ENCODE data around the gene AMZ1.

Gene AMZ1

DNA sequence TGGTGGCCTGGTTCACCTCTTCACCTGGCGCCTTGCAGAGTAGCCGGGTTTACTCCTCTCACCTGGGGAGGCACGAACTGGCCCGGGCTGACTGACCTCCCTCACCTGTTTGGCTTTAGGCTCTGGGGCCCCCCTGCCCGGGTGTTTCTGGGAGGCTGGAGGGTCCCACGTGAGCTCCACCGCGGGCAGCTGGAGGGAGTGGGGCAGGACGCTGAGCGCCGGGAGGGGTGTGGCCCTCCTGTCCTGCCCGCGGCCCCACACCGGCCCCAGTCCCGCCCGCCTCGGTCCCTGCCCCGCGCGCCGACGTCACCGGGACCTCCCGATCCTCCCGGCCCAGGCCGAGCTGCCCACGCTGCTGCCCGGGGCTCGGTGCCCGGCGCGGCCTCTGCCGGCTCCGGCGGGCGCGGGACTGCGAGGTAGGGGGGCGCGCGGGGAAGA lies at the start of gene AMZ1:
Gene AMZ1 (plus strand): TSS at position 322 of the 438 bp plus-strand sequence. CDS start 12,250 bp downstream, outside the sequence.
- no peak for DNase-seq

GRCh38 chr7:2638224-2638991 lies 49.6 kb upstream of the AMZ1 start:
- no peak for DNase-seq

- no peak for DNase-seq
Measured at GRCh38 chr7:2639181-2639681, 48.8 kb upstream of the AMZ1 start.

DNA sequence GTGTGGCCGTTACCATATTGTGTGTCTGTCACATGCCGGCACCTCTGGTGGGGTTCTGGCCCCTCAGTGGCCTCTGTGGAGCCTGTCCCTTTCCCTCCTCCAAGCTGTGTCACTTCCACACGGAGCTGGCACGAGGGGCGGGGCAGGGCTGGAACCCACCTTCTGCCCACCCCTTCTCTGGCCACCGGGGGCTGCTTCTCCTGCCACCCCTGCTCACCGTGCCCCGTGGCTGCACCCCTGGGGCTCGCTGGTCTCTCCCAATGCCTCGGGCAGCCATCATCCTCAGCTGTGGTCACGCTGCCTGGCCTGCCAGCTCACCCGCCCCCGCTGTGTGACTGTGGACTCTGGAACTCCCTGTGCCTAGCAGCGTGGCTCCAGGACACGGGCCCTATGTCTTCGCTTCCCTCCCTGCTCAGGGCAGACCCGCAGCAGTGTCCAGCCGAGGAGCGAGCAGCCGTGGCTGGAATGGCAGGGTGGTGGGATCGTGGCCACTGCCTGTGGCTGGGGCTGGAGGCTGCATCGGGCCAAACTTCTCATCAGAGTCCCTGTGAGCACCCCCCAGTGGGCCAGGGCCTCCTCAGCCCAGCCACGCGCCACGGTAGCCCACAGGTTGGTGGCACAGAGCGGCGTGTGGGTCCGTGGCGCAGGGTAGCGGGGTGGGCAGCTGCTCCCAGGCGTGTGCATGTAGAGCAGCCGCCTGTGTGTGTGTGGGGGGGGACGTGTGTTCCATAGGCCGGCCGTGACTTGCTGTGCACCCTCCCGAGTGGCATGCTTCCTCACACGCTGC lies 48.1 kb upstream of the AMZ1 start:
- no peak for DNase-seq

DNA sequence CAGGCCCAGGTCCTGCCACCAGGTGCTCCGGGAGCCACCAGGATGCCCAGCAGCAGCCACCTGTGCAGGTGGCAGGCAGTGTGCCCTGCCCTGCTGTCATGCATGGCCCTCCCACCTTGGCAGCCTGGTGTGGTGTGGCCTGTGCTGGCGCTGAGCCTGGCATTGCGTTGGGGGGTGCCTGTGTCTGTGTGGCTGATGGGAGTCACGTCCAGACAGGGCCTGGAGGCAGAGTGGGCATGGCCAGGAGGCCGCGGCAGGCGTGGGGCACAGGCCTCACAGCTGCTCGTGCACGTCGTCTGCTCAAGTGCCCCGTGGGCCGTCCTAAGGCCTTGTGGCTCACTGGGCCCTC lies 47.5 kb upstream of the AMZ1 start:
- DNase-seq: no peak

- no peak for DNase-seq
Measured at GRCh38 chr7:2640846-2641316, 47.1 kb upstream of the AMZ1 start.

DNA sequence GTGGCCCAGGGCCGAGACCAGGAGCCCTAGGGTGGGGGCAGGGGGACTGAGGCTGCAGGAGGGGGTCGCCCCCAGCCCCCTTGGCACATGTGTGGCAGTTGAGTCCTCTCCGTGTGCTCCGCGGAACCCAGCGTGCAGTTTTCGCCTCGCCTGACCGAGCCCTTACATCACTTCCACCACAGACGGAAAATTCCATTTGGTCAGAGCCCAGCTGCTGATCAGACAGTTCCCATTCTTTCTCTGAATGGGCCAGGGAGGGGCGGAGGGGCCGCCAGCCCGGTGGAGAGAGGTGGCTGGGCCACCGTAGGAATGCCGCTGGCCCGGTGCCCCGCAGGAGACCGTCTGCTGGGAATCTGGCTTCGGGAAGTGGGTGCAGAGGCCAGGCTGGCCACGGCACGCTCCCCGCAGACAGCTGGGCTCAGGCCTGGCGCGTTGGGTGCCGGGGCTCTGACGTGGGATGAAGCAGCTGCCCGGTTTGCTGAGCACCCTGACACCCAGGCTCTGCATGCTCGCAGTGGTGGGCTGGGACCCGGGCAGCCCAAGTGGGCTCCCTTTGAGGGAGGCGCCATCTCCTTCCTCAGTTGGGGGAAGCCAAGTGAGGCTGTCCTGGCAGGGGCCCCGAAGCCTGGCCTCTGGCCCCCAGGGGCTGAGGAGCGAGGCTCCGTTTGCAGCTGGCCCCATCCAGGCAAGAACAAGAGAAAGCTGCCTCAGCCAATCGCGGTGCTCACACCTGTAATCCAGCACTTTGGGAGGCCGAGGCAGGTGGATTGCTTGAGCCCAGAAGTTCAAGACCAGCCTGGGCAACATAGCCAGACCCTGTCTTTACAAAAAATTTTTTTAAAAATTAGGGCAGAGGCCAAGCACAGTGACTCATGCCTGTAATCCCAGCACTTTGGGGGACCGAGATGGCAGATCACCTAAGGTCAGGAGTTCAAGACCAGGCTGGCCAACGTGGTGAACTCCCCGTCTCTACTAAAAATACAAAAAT lies 46.3 kb upstream of the AMZ1 start:
- no peak for DNase-seq

DNA sequence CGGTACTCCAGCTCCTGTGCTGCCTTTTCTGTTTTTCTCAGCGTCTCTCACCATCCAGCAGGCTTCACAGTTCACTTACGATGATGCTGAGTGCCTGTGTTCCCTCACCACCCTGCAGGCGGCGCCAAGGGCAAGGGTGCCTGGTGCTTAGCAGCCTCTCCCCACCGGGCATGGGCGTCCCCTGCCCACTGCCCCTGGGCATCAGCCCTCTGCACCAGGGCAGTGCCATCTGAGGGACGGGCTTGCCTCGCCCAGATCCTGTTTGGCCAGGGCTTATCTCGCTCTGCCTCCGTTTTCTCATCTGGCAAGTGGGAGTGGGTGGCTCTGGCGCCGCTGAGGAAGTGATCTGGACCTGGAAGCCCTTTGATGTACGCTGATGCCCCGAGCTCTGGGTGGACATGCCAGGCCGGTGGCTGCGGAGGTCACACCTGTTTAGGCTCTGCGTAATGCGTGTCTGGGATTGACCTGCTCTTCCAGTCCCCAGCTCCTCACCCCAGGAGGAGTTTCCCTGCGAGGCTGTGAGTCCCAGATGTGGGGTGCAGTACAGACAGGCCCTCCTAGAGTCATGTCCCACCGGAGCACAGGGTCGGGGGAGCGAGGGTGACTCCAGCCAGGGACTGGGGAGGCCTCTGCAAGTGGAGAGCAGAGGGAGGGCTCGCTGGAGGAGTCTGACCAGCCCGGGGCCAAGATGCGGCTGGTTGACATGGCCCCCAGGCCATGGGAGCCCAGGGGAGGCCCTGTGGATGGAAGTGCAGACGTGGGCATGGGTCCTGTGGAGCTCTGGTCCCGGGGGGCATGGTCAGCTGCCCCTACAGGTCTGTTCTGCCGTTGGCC lies 44.4 kb upstream of the AMZ1 start:
- DNase-seq: no peak

DNA sequence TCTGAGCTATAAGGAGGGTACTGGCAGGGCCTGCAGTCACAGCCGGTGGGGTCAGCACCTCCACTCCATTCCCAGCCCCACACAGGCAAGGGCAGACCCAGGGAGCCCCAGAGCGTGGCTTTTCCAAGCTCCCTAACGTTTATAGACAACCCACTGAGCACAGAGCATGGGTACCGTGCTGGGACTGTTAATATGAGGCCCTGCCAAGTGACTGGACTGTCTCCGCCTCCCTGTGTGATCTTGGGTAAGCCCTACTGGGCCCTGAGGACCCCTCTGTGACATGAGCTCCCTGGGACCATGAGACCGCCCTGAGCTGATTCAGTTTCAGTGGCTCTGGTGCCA lies 43.8 kb upstream of the AMZ1 start:
- no peak for DNase-seq

DNA sequence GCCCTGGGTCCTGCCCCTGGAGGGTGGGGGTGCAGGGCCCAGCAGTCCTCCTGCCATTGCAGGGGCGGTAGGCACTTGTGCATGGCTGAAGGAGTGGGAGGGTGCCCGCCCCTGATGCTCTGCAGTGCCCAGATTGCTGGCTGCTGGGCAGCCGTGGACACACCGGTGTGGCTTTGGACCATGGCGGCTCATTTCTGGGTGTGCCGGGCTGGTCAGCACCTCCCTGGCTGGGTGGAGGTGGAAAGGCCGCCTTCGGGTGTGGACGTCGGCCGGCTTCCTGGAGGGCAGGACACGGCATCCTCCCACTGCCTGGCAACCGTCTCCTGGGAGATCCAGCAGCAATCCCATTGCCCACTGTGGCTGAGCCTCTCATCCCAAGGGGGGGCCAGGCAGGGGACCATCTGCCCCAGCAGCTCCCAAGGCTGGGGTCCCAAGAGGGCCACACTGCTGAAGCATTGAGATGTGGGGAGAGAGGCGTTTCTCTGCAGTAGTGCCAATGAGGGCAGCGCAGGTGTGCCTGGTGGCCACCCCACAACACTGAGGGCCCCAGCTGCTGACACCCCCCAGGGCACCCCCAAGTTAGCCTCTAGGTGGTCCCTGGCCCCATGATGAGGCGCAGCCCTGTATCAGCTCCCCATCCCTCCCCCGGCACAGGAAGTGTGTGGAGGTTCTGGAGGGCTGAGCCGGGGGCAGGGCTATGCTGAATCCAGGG lies 43.3 kb upstream of the AMZ1 start:
- no peak for DNase-seq

GRCh38 chr7:2645274-2645868 lies 42.6 kb upstream of the AMZ1 start:
- no peak for DNase-seq

GRCh38 chr7:2646336-2646679 lies 41.7 kb upstream of the AMZ1 start:
- DNase-seq: no peak

DNA sequence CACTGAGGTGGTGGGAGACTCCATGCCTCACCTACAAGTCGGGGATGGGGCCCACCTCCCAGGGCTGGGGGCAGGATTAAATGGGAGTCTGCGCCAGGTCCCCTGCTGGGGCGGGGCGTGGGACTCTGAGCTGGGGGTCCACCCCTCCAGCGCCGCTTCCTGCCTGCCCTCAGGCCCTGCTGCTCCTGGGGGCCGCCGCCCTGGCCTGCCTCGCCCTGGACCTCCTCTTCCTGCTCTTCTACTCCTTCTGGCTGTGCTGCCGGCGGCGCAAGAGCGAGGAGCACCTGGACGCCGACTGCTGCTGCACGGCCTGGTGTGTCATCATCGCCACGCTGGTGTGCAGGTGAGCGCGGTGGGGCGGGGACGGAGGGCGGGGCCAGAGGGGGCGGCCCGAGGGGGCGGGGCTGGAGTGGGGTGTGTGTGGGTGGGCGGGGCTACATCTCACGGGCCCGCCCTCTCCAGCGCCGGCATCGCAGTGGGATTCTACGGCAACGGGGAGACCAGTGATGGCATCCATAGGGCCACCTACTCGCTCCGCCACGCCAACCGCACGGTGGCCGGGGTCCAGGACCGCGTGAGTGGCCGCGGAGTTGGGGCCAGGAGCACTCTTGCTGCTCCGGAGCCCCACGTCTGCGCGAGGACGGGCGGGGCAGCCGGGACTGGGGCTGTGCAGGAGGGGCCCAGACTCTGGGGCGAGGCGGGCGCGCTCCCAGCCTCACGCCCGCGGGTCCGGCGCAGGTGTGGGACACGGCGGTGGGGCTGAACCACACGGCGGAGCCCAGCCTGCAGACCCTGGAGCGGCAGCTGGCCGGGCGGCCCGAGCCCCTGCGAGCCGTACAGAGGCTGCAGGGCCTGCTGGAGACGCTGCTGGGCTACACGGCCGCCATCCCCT lies 41.1 kb upstream of the AMZ1 start:
- no peak for DNase-seq

DNA sequence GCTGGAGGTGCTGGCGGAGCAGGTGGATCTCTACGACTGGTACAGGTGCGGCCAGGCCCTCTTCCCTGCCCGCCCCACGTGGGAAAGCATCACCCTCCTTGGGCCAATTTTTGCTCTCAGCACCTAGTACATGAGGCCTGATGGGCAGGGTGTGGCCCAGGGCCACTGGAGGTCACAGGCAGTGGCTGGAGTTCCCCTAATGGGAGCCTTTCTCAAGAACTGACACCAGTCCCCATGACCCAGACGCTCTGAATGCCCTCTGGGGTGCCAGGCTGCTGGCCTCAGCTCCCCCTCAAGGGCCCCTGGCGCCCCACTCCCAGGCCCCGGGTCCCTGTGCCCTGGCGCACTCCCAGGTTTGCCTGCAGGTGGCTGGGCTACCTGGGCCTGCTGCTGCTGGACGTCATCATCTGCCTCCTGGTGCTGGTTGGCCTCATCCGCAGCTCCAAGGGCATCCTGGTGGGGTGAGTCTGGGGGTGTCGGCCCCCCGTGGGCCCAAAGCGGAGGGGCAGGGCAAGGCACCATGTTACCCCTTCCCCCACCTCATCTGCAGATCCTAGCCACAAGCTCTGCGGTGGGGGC lies 40.3 kb upstream of the AMZ1 start:
- DNase-seq: no peak

DNA sequence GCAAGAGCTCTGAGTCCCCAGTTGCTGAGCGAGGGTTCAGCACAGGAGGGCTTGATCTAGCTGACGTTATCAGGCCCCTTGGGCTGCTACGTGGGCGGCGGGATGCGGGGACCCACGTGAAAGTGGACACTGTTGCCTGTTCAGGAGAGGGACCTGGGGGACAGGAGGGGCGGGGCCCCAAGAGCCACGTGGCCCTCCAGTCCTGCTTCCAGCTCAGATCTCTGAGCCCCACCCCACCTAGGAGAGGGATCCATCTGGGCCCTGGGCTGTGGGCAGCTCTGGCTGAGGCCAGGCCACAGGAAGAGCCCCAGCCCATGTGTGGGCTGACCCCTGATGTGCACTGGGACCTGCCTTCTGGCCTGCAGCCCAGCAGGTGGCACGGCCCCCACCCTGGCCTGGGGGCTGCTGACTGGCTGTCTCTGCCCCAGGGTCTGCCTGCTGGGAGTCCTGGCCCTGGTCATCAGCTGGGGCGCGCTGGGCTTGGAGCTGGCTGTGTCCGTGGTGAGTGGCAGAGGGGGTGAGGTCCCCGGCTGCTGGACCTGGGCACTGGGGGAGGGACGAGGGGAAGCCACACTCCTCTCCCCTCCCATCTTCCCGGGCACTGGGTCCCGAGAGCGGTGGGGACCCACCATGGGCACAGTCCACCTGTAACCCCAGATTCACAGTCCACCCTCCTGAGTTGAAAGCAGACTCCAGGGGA lies 38.7 kb upstream of the AMZ1 start:
- DNase-seq: no peak

DNA sequence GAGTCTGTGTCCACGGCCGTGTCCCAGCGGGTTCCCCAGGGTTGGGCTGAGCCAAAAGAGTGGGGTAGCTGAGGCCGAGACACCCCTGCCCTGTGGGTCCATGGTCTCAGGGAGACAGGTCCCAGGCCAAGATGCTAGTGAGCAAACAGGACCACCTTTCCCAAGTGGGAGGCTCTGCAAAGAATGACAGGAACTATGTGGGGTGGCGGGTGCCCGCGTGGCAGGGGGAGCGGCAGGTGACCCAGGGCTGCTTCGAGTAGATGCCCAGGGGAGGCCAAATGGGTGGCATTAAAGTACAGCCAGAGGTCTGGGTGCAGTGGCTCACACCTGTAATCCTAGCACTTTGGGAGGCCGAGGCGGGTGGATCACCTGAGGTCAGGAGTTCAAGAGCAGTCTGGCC lies 38.0 kb upstream of the AMZ1 start:
- DNase-seq: no peak

- no peak for DNase-seq
Measured at GRCh38 chr7:2650451-2650850, 37.6 kb upstream of the AMZ1 start.

- no peak for DNase-seq
Measured at GRCh38 chr7:2651336-2651735, 36.7 kb upstream of the AMZ1 start.

All from stimulated activated CD4-positive, alpha-beta T cell treated with anti-CD3 and anti-CD28 coated beads, Interleukin-4, amount 100 ng/mL, for 1 hour (primary cell).